ENCODE results near the gene POLR3B.

GRCh38 chr12:106434526-106434925 is 77.0 kb downstream of the POLR3B start:
- no peak for TF ChIP-seq EZH2 (IDR thresholded peaks at IDR 0.05; ENCODE audit: insufficient read depth, poor library complexity, severe bottlenecking)
- TF ChIP-seq EZH2phosphoT487 (IDR thresholded peaks at IDR 0.05; ENCODE audit: insufficient read depth, low read depth): no peak
